ENCODE results near the gene RAD18. TPM values are rescaled to one million over a fixed set of nuclear protein-coding genes. Genes with fewer than 3 reads are reported as not detected.

The RAD18 gene, protein sequence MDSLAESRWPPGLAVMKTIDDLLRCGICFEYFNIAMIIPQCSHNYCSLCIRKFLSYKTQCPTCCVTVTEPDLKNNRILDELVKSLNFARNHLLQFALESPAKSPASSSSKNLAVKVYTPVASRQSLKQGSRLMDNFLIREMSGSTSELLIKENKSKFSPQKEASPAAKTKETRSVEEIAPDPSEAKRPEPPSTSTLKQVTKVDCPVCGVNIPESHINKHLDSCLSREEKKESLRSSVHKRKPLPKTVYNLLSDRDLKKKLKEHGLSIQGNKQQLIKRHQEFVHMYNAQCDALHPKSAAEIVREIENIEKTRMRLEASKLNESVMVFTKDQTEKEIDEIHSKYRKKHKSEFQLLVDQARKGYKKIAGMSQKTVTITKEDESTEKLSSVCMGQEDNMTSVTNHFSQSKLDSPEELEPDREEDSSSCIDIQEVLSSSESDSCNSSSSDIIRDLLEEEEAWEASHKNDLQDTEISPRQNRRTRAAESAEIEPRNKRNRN
- total RNA-seq (2014; rRNA removed; shearing (Covaris generic)), result 13.6 and 20.6 TPM in 2 replicates
- polyA plus RNA-seq (2014; cell fraction: nucleus; rRNA removed), result 14.2 and 38.1 TPM in 2 replicates

DNA sequence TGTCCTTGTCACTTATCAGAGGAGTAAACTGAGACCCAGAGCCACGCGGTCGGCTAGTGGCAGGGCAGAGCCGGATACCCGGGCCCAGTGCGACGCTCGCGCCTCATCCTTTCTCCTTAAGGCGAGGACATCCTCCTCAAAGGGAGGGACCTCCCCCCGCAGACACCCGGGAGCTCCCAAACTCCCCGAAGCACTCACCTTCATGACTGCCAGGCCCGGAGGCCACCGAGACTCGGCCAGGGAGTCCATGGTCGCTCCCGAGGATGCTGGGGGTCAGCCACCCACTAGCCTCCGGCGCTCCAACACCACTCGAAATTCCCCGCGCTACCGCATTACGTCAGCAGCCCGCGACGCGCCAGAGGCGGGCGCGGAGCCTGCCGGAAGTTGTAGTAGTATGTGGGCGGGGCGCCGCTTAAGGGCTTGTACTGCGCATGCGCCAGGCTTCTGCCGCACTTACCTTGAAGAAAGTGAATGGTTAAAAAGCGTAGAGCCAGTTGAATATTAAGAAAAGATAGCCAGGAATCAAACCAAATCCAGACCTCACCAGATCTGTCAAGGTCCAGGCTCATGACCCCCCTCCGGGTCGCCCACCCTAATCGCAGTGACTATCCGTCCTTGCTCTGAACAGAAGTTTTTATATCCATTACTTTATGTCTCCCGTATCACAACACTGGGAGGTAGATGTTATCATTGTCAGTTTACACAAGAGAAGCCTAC, at the start of gene RAD18:
Gene RAD18, minus strand, starts transcription at position 336 of the 717 bp plus-strand sequence. Its CDS starts 87 bp downstream, at position 249.
- DNase-seq (ENCODE audit: extremely low read depth, low read depth), result peak; percentile 83

DNA sequence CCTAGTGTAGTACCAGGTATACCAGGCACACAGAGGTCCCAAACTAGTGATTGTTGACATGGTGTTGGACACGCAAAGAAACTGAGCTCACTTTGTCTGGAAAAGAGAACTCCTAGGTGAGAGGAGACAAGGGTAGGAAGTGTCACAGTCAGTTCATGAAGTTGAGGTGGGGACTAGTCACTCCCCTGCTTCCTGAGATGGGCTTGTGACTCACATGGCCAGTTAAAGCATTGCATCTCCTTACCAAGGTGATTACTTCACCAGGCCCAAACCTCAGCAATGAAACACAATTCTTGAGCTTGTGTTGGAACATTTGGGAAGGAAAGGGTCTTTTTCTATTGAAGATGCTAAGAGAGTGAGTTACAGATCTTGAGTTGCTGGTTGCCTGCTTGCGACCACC, 49.2 kb upstream of the RAD18 start:
- DNase-seq (ENCODE audit: extremely low read depth, low read depth), result no peak

DNA sequence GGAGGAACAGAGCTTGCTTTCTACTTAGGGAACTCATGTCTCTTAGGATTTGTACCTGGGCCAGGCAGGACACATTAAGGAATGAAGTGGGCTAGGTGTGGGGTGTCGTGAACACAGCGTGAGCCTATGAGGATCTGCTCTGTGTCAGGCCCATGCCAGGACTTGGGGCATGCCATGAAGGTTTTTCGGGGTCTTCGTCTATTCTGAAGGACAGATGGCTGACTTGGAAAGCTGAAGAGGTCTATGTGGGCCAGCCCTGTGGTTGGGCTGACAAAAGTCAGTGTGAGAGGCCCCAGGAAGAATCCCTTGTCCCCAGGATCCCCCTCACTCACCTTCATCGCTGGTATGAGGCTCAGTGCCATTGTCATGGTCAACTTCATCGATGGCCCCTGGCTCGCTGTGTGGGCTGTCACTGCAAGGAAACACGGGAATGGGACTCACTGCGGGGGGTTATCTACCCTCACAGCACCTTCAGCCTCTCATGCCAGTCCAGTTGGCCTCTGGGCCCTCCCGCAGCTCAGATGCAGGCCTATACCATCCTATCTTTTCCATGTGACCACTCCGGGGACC, 46.8 kb upstream of the RAD18 start:
- DNase-seq (ENCODE audit: extremely low read depth, low read depth), result no peak

DNA sequence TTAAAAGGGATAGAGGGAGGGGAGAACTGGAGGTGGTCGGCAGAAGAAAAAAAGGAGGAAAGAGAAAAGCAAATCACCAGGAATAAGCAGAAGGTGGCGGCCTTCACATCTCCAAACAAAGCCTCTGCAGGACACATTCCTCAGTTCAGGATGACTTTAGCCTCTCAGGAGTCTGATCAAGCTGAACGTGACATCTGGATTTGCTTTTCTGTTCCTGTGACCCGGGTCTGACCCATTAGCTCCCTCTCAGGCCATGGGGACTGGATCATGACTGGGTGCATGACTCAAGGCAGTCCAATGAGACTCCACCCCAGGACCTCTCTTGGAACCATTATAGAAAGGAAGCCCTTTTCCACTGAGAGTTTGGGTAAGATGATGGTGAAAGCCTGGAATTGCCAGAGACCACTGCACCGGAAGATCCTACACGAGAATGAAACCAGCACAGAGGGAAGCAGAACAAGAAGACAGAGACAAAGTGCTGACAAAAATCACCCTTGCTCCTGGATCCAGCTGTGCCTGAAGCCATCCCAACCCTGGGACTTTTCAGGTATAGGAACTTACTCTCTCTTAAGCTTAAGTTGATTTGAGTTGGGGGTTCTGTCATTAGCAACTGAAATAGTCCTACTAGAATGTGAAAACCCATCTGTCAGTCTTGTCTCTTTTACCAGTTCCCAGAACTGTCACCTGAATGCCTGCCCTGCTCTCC, 45.4 kb upstream of the RAD18 start:
- DNase-seq (ENCODE audit: extremely low read depth, low read depth), result no peak

DNA sequence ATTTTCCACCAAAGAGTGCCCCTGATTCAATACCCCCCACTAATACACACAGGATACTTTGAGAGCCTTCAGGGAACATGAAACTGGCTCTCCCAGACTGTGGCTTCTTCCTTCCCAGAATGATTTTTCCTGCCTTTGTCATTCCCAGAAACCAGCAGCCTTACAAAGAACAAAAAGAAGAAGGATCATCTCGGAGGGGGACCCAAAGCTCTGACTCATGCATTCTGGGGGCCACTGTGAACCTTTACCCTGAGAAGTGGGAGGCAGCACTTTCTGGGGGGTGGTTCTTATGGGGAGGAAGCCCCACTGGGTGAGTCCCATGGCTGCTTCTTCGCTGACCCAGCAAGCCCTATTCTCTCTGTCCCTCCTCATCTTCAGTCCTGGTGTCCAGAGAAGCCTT, 44.7 kb upstream of the RAD18 start:
- DNase-seq (ENCODE audit: extremely low read depth, low read depth), result no peak

DNA sequence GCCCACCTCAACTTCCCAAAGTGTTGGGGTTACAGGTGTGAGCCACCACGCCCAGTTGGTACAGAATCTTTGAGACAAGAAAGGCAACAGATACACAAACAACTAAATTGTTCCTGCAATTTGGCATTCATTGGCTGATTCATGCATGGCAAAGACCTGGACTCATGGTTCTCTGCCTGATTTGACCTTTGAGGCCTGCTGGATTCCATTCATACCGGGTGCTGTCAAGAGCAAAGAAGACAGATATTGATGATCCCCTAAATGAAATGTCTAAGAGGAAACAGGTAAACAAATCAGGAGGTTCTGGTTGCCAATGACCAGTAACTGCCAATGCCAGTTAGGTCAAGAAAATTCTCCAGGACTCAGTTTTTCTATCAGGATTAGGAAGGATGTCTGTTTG, 43.9 kb upstream of the RAD18 start:
- DNase-seq (ENCODE audit: extremely low read depth, low read depth), result no peak

DNA sequence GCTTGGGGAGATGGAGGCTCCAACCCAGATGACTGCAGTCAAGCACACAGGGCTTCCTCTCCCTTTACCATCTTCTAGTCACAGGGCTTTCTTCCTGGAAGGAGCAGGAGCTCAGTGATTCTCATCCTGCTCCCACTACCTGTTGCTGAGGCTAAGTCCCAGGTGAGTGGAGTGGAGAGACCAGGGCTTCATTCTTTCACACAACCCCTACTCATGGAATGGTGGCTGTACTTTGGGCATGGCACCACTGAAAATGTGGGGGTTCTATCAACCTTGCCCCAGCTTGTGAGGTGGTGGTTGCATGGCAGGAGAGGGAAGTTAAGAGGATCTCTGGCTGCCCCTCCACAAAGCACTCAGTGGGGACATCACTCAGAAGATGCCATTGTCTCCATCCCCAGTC, 36.8 kb upstream of the RAD18 start:
- no peak for DNase-seq (ENCODE audit: extremely low read depth, low read depth)

DNA sequence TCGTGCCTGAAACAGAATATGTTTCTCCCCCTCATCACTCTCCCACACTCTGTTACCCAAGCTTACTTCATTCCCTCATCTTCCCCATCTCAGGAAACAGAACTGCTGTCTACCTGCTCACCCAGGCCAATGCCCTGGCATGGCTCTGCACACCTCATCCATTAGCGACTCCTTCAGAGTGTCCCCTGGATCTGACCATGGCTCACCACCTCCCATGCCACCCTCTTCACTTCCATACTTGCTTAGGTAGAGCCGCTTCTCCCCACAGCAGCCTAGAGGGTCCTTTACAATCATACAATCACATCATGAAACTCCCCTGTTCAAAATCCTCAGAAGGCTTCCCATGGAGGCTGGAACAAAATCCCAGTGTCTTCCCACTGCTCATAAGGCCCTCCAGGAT, 33.9 kb upstream of the RAD18 start:
- no peak for DNase-seq (ENCODE audit: extremely low read depth, low read depth)

DNA sequence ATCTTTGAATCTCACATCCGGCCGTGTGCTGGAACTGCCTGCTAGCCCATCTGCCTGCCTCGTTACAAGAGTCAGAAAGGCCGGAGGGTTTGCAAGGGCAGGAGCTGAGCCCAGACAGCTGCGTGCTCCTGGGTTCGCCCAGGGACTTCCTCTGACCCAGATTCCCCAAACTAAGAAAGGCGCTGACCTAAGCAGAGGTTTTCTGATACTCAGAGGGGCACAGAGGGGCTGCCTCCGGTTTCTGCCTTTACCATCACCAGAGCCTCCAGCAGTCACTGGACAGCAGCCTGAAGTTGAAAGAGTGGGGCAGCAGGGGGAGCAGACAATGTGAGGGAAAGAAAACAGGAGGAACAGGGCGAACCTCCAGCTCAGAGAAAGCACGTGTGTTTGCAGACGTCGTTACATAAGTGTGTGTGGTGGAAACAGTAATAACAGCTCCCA, 33.4 kb upstream of the RAD18 start:
- no peak for DNase-seq (ENCODE audit: extremely low read depth, low read depth)

DNA sequence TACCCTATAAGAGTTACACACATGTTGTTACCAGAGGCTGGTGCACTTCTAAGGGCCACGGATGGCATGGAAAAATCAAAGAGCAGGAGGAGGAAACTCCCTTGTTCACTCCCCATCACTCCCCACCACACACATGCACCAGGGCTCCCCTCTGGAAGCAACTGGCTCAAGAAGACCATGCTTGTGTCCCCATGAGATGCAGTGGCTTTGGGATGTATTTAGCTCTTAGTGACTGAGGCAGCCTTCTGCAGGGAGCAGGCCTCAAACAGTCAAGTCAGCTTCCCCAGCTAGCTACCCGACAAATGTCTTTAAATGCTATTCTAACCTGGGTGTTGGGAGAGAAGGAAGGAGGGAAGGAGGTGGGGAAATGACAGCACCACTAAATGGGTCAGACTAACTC, 32.9 kb upstream of the RAD18 start:
- no peak for DNase-seq (ENCODE audit: extremely low read depth, low read depth)

DNA sequence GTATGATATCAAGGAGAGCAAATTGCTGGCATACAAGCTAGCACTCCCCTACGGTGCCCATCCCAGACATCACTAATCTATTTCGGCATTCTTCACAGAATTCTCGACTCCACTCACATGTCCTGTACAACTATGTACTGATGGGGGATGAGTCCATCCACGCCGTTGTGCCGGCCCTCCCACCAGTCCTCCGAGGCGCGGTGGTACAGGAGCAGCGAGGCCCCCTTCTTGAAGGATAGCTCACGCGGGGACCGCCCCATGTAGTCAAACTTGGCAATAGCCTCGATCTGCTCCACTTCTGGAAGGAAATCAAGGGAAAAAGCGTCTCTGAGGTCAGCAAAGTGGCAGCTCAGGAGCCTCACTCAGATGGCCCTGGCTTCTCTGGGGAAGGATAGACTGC, 31.0 kb upstream of the RAD18 start:
- no peak for DNase-seq (ENCODE audit: extremely low read depth, low read depth)

DNA sequence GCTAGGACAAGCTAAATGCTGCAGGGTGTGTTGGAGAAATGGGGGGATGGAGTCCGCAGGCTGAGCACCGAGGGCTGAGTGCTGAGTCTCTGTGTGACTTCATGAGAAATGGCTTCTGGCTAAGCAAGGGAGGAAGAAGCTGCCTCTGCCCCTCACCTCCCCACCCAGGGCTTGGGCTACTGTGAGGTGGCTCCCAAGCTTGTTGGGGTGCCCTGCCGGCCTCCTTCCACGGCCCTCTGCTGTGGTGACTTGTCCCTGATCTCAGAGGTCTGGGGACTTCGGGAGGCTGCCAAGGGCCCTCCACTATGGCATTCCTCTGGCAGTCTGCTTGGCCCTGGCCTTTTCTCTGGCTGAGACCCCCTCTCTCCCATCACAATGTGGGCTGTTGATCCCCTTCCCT, 30.1 kb upstream of the RAD18 start:
- DNase-seq (ENCODE audit: extremely low read depth, low read depth), result no peak

DNA sequence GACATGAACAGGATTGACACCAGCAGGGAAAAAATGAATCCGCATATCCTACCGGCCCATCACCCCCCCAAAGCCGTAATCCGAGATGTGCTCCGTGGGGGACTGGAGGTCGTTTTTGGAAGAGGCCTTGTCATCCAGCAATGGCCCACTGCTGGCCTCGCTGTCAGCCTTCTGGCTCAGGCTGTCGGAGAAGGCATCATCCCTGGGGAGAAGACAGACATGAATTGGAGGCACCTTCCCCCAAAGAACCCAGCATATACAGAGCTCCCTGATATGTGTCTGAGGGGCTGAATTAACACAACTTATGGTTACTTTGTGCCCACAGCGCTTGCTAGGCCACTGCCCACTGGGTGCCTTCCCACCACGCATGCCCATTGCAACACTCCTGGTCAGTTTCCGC, 29.6 kb upstream of the RAD18 start:
- DNase-seq (ENCODE audit: extremely low read depth, low read depth), result no peak

DNA sequence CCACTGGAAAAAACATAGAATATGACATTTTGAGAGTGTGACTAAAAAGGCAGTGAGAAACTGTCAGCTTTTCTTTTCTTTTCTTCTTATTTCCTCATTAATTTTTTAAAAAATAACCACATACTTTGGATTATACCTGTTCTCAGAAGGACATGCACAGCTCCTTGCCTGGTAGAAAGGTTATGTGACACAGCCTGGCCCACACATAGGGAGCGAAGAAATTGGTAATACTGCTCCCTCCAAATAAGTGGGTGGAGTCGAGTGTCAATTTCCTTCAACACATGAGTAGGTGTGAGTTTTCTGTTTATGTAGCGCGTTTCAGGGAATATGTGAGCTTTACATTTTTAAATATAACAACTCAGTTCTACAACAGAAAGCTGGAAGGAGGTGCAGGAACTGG, 28.9 kb upstream of the RAD18 start:
- no peak for DNase-seq (ENCODE audit: extremely low read depth, low read depth)

DNA sequence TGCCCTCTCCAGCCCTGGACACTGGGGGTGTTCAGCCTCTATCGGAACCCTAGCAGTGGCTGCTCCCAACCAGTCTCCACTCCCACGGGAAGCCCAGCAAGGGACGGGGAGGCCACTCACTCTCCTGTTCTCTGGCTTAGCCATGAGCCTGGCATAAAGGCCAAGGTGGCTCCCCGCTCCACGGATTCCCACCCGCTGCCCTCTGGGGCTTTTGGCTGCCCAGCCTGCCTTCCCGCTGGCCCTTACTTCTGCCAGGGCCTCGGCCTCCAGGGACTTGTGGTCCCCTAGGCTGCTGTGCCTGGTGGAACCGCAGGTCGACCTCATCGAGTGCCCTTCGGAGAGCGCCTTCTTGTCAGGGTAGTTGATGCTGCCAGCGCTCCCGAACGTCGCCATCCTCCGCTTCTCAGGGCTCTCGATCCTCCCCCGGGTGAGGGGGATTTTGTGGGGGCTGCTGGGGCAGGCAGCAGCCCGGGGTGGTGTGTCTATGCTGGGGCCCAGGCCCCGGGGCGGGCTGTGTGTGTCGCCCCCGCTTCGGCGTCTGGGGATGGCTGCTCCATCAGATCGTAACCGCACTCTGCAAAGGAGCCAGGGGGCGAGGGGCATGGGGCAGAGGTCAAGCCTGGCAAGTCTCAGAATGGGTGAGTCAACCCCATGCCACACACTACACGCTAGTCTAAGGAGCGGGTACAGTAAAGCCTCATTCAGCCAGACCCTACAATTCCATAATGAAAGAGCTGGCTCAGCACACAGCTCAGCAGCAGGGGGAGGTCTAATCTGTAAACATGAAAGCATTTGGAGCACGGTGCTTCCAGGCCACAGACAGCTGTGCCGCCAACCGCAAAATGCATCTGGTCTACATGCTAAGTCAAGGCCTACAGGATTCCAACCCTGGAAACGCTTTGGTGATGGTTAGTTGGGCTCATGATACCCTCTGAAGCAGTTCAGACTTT, 27.3 kb upstream of the RAD18 start:
- DNase-seq (ENCODE audit: extremely low read depth, low read depth), result no peak

DNA sequence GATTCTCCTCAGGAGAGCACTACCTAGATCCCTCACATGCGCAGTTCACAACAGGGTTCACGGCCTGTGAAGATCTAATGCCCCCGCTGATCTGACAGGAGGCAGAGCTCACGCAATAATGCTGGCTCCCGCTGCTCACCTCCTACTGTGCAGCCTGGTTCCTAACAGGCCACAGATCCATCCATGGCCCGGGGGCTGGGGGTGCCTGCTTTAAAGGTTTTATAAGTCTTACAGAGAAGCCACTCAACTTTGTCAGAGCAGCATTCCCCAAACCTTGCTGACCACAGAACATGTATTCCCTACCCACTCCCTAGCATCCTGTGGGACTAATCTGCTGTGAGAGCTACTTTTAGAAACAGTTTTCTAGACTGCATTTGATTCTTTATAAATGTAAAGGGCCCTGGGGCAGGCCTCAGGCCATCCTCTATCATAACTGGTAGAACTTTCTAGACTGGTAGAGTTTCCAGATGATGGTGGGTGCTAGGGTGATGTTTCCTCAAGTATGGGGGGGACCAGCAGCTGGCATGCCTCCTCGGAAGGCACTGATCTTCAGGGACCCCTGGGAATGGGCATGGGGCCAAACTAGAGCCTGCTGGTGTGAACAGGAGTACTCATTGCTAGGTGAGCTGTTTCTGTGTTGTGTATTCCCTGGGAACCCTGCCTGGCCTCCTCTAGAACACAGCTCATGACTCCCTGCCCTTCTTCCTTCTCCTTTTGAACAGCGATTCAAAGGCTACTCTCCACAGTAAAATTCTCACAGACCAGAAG, 25.7 kb upstream of the RAD18 start:
- no peak for DNase-seq (ENCODE audit: extremely low read depth, low read depth)

DNA sequence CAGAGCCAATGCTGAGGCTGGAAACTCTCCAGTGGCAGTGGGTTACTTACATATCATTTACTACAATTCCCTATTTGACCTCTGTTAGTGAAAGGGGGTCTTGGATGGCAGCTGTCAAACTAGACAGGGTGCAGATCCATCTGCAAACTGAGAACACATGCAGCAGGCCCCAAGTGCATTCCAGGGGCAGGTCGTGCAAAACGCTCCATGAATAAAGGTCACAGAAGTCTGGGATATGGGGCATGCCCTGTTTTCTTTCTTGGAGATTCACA, 25.0 kb upstream of the RAD18 start:
- DNase-seq (ENCODE audit: extremely low read depth, low read depth), result no peak

DNA sequence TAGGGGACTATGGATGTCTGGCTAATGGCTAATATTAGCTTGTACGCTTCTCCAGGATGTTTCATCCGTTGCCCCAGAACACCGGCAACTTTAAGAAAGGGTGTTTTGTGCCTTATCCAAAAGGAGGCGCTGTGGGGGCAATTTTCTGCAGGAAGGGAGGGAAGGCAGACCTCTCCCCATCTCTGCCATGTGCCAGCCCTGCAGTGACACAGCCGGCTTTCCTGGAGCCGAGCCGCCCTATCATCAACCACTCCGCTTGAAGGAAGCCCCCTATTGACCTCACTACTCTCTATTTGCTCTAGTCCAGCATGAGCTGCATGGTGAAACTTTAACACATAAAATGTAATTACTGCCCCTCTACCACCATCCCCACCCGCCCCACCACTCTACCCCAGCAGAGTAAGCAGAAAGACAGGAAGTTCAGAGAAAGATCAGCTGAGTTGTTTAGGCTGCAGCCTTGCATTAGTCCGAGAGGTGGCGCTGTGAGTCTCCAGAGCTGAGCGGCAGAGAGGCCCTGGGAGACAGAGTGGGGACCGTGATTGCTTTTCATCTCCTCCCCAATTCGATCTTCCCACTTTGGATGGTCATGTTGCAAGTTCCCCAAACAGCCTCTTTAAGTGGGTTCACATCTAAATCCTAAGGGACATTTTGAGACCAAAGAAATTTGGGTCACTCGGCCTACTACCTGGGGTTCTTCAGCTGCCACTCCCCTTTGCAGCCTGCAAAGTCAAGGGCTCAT, 24.5 kb upstream of the RAD18 start:
- peak; percentile 35 for DNase-seq (ENCODE audit: extremely low read depth, low read depth)

DNA sequence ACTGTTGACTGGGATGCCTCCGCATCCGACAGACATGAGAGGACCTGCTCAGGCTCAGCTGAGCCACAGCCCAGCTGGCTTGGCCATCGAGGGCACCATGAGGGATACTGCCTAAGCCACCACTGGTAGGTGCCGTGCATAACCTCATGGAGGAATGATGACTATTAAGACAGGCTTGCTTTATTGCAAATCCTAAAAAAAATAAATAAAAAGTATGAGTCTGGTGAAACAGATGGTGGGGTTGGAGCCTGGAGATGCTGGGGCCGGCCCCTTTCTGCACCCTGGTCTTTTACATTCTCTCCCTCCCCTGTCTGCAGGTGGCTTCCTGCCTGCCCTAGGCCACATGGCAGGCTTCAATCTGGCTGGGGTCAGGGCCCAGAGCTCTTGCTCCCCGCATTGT, 24.0 kb upstream of the RAD18 start:
- no peak for DNase-seq (ENCODE audit: extremely low read depth, low read depth)
